ENCODE measurements around the gene RAB3GAP1. TPM values are rescaled to one million over a fixed set of nuclear protein-coding genes. Genes with fewer than 3 reads are reported as not detected.
"Not testable (repeated sequence)": the region's sequence is repeated elsewhere in the genome, so short reads cannot be mapped to it uniquely, and the experiment has no call there.

RAB3GAP1 gene
- 37.2 and 50.1 TPM in 2 replicates for total RNA-seq

DNA sequence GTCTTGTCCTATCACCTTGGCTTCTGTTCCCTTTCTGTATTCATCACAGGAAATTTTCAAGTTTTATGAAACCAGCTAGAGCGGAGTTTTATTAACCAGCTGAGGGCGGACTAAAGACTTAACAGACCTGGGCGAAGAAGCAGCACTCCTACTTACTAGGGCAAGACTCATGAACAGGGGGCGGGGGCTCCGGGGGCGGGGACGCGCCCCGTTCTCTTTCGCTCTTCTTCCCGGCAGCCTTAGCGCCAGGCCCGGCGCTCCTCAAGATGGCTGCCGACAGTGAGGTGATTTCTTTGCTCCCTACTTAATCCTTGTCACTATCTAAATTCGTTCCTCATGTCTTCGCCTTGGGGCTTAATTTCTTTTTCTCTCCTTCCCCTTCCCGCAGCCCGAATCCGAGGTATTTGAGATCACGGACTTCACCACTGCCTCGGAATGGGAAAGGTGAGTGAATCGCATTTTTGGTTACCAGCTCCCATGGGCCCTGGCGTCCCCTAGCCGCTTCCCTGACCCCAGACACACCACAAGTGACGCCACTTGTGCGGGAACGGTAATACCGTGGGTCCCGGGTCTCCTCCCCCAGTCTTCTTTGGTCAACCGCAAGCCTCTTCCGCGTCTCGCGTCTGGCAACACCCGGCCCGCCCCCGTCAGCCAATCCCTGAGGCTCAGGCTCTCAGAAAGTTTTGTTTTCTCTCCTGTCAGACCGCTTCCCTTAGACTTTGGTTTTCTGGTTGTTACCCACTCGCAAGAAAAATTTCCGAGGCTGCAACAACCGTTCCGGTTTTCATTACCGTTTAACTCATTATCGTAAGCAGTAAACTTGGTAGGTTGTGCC lies at the start of gene RAB3GAP1:
Gene RAB3GAP1 (plus strand): TSS at position 251 of the 835 bp plus-strand sequence. CDS start 16 bp downstream, at position 267.
- peak; percentile 29 for DNase-seq (ENCODE audit: extremely low read depth, low read depth, low spot score)

DNA sequence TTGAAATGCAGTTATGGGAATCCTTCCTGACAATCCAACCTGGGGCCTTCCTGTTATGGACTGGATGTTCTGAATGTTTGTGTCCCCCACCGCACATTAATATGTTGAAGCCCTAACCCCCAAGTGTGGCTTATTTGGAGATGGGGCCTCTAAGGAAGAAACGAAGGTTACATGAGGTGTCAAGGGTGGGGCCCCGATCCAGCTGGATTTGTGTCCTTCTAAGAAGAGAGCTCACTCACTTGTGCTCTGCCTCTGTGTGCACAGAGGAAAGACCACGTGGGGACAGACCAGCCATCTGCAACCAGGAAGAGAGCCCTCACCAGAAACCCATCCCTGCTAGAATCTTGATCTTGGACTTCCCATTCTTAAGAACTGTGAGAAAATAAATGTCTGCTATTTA lies 49.3 kb upstream of the RAB3GAP1 start:
- no peak for DNase-seq (ENCODE audit: extremely low read depth, low read depth, low spot score)

DNA sequence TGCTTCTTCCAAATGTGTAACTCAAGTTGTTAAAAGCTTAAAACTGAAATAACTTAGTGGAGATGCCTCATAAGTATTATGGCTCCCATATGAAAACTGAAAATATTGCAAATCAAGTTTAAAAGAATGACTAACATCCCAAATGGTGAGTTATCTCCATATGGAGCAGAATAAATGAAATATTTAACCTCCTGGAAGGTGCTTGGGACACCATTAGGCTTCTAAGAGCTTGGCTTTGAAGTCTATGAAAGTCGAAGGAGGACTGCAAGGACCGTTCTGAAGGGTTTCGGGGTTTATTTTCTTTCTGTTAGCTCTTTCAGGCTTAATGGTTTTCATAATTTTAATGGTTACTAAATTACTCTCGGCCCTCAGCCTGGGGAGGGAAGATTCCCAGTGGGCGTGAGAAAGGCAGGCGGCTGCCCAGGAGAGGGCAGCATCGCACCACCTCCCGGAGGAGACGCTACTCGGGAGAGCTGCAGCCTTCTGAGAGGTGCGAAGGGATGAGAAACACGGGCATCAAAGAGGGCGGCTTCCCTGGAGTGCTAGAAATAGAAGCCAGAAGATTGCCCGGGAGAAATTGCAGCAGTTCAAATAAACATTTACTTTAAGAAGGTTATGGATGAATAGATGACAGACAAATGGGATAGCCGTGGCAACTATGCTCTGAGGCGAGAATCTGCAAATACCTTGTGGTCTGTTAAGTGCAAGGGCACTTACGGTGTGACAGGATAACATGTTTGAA lies 47.9 kb upstream of the RAB3GAP1 start:
- peak; percentile 12 for DNase-seq (ENCODE audit: extremely low read depth, low read depth, low spot score)

DNA sequence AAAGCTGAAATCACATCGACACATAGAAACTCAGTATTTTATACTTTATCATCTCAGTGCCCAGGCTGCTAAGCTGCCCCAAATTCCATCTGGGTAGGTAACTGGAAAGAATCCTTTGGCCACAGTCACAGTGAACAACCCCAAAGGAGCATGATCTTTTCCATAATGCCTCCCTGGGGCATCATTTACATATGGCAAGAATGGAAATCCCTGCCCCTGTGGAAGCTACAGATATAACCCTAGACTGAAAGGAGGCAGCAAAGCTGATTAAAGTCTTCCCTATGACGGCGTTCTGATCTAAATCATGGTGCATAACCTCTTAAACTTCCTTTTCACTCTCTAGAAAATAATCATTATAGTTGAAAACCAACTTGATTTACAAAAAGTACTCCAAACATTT lies 46.3 kb upstream of the RAB3GAP1 start:
- DNase-seq (ENCODE audit: extremely low read depth, low read depth, low spot score): no peak

DNA sequence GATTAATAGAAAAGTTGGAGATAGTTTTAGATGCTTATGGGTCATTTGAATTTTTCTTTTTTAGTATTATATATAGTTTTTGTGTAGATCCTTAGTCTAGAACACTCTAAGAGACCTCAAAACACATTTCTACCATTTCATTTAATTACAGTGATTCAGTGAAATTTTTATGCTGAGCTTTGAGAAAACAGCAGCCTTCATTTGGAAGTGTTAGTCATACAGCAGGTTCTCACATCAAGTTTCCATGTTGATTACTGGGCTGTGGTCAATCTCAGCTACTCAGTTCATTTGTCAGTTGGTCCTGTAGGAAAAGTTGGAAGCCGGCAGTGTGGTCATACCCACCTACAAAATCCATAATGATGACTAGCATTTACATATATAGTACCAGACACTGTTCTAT lies 42.8 kb upstream of the RAB3GAP1 start:
- no peak for DNase-seq (ENCODE audit: extremely low read depth, low read depth, low spot score)

DNA sequence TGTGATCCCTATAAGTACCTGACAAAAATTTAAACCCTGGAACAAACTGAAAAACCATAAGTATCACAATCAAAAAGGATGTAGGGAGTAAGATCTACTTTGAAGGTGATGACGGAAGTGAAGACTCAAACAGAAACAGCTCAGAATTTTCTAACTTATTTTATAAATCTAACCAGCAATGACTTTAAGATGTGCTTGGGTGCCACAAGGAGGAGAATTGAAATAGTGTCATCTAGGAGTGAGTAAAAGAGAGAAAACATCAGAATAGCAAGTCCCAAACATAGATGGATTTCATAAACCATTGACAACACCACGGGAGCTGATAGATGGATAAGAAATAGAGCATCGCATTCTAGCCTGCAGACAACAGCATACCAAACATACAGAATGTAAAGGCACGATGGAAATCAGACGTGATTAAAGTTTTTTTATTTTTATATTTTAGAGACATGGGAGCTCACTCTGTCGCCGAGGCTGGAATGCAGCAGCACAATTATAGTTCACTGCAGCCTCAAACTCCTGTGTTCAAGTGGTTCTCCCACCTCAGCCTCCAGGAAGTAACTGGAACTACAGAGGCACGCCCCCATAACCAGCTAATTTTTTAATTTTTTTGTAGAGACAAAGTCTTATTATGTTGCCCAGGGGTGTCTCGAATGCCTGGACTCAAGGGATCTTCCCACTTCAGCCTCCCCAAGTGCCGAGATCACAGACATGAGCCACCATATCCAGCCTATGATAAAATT lies 41.7 kb upstream of the RAB3GAP1 start:
- DNase-seq (ENCODE audit: extremely low read depth, low read depth, low spot score): no peak

DNA sequence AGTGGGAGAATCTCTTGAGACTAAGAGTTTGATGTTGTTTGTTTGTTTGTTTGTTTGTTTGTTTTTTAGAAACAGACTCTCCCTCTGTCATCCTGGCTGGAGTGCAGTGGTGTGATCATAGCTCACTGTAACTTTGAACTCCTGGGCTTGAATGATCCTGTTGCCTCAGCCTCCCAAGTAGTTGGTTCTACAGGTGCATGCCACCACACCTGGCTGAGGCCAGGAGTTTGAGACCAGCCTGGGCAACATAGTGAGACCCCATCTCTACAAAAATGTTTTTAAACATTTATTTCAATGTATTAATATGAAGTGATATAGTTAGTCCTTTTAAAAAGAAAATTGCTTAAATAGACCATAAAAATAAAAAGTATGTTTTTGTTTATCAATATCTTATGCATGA lies 40.5 kb upstream of the RAB3GAP1 start:
- DNase-seq (ENCODE audit: extremely low read depth, low read depth, low spot score): no peak

DNA sequence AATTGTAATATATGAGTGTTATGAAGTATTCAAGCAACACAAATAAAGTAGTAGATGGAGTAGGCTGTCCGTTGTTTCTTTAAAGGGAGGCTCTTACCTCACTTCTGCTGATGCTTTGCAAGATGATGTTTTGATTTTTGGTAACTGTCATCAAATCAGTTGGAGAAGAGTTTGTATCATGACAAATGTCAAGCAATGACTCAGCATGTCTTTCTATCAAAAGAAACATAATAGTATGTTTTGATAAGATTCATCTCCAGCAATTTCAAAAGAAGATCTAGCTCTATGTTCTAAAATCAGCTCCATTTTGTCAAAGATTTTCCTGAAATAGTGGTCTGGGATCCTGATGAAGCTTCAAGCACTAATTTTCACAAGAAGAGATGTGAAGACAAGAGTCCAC lies 30.5 kb upstream of the RAB3GAP1 start:
- no peak for DNase-seq (ENCODE audit: extremely low read depth, low read depth, low spot score)

DNA sequence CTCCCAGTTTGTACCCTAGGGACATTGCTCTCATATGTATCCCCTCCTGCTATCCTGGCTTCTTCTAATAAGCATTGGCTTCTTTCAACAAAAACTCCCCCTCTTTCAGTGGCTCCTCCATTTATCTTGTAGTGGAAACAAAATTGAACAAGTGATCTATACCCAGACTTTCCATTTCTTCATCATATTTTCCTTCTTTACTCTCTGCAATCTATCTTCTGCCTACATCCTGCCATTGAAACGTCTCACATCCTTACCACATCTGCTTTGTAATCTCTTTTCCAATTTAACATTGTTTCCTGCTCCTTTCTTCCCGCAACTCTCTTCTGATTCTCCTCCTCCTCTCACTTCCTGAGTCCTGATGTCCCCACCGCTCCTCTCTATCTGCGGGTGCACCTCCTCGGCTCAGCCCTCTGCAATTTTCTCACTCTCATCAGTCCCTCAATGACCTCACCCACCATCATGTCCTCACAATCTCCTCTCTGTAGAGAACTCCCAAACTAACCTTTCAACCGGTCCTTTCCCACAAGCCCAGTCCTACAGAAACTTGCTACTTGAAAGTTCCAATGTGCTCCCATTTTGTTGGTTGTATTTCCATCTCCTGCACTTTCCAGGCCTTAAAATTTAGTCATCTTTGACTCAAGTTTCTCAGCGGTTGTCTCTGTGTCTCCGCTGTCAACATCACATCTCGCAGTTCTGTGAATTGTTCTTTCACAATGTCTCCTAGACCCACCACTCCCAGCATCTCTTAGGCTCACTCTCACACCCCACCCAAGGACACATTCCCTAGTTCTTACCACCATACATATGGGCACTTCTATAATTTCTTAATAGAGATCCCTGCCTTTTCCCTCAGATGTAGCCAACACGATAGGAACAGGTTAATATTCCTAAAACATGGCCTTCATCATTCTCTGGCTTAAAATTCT lies 28.9 kb upstream of the RAB3GAP1 start:
- DNase-seq (ENCODE audit: extremely low read depth, low read depth, low spot score): no peak

DNA sequence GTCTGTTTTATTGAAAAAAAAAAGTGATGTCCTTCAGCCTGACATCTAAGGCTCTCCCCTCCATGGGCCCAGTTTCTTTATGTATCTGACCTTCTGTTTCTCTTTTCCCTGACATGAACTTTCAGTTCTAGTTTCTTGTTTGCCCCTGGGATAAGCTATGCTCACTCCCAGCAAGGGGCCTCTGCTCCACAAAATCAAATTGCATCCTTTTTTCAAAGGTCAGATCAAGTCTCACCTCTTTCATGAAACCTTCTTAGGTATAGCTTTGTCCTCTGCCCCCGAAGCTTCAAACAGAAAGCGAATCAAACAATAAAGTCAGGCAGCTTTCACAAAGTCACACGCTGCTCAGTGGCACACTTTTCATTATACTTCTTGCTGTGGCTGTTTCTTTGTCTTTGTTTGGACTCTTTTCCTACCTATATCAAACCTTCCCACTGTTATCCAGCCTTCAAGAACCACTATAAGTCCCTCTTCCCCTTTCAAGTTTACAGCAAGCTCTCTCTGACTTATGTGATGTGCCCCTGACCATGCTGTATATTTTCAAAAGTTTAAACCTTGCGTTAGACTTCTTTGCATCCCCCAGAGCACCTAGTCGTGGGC lies 28.1 kb upstream of the RAB3GAP1 start:
- DNase-seq (ENCODE audit: extremely low read depth, low read depth, low spot score): no peak

DNA sequence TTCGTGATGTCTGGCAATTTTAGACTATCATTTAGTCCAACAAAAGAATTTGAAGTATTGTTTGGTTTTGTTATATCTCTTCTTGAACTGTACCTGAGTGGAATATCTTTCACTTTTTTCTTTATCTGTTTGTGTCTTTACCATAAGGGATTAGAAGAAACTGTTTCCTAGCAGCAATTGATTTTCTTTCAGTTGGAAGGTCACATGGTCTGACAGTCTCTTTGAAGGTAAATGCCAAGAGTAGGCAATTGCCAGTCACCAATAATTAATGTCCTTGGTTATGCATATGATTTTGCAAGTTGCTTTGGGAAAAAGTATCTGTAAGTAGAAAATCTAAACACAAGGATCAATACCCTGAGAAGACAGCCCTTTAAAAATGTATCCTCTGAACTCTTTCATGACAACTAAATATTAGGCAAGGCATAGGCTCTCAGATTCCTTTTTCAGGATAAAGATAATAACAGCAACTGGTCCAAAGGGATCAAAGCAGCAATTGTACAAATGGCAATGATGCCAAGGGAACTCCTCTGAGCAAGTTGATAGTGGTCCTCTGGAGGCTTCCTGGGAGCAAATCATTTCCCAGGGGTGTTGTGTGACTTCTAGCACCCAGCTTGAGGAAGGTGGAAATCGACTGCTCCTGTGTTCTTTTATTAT lies 22.5 kb upstream of the RAB3GAP1 start:
- DNase-seq (ENCODE audit: extremely low read depth, low read depth, low spot score): no peak

DNA sequence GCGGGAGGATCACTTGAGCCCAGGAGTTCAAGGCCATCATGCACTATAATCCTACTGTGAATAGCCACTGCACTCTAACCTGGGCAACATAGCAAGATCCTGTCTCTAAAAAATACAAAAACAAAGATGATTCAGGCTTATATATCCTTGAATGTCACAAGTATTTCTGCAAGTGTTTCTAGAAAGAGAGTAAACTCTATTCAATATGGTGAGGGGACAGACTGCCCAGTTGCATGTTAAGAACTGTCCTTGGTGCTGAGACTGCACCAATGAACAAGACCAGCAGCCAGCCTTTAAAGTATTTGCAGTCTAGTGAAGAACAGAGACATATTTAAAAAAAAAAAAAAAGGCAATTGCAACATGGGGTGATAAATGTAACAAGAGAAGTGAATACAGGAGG lies 21.3 kb upstream of the RAB3GAP1 start:
- DNase-seq (ENCODE audit: extremely low read depth, low read depth, low spot score): no peak

DNA sequence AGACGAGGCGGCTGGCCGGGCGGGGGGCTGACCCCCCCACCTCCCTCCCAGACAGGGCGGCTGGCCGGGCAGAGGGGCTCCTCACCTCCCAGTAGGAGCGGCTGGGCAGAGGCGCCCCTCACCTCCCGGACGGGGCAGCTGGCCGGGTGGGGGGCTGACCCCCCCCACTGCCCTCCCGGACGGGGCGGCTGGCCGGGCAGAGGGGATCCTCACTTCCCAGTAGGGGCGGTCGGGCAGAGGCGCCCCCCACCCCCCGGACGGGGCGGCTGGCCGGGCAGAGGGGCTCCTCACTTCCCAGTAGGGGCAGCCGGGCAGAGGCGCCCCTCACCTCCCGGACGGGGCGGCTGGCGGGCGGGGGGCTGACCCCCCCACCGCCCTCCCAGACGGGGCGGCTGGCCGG lies 18.9 kb upstream of the RAB3GAP1 start:
- not testable (repeated sequence) for DNase-seq (ENCODE audit: extremely low read depth, low read depth, low spot score)

DNA sequence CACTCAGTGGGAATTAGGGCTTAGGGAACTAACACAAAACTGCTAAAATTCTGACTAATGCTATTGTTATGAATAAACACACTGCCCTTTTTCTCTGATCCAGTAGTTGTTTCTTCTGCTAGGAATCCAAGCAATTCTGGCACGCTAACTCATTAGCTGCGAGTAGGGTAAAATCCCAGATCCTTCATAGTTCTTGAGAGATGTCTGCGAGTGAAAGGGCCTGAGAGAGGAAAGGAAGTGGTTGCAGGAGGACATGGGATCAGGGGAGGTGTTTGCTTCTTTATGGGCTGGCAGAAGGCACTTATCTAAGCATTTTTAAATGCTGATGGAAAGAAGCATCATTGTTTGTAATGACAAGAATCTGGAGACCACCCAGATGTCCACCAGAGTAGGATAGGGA lies 14.3 kb upstream of the RAB3GAP1 start:
- DNase-seq (ENCODE audit: extremely low read depth, low read depth, low spot score): no peak

DNA sequence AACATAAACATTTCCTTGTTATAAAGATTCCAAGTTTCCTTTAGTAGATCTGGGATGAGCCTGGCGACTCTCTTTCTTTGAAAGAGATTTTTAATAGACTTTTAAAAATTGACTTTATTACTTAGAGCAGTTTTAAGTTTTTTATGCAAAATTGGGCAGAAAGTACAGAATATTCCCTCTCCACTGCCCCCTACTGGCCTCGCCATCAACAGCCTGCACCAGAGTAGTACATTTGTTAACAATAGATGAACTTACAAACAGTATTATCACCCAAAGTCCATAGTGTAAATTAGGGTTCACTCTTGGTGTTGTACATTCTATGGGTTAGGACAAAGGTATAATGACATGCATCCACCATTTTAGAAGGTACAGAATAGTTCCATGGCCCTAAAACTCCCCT lies 8.7 kb upstream of the RAB3GAP1 start:
- no peak for DNase-seq (ENCODE audit: extremely low read depth, low read depth, low spot score)

DNA sequence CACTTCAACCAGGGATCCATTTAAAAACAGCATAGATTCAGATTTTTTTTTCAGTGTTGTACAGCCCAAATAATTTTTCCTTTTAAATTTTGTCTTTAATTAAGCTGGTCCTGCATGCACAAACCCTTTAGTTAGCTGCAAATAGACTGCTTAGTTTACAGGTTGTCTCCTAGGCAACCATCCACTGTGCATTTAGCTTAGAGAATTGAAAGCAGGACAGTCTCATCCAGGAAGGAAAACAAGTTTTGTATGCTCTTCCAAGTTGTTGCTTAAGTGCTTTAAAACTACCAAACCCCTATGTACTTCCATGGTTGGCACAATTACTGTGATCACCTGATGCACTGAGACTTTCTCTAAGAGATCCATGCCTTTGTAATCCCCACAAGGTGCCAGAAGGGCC lies 4.8 kb upstream of the RAB3GAP1 start, which contains the start of gene MAP3K19:
Gene MAP3K19 (minus strand): TSS at position 148 of the 400 bp plus-strand sequence. CDS start 22,800 bp downstream, outside the sequence.
- DNase-seq (ENCODE audit: extremely low read depth, low read depth, low spot score): no peak

DNA sequence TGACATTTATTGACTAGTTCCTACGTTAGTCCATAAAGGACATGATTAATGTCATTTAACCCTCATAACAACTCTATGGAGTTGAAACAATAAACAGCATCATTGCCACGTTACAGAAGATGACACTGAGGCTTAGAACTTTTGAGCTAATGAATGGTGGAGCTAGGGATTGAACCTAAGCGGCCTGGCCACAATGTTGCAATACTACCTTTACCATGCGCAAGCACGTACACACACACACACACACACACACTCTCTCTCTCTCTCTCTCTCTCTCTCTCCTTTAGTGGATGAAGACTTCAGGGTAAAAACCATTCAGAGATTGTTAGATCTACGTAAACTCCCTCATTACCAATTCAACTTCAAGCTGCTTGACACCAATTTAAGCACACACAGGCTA lies 4.0 kb upstream of the RAB3GAP1 start:
- DNase-seq (ENCODE audit: extremely low read depth, low read depth, low spot score): no peak

DNA sequence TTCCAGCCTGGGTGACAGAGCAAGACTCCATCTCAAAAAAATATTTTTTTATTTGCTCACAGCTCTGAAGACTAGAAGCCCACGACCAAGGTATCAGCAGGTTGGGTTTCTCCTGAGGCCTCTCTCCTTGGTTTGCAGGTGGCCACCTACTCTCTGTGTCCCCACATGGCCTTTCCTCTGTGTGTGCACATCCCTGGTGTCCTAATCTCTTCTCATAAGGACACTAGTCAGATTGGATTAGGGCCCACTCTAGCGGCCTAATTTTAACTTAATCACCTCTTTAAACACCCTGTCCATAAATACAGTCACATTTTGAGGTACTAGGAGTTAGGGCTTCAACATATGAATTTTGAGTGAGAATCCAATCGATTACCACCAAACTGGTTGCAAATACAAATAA lies 2.0 kb upstream of the RAB3GAP1 start:
- no peak for DNase-seq (ENCODE audit: extremely low read depth, low read depth, low spot score)

DNA sequence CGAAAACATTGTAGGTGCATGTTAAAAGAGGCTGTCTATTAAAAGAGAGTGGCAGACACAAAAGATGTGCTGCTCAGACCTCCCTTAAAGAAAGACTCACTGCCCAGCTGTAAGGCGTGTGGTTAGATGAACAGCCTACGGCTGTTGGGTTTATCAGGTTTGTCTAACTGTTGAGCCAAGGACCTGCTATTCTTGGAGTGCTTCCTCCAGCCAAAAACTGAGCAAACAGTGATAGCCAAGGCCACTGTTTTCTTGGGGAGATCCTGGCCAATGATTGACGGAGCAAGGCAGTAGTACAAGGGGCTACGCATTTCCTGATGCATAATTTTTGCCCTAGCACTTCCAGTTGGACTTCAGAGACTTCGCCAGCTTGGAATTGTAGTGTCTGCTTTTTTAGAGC lies 1.4 kb upstream of the RAB3GAP1 start:
- DNase-seq (ENCODE audit: extremely low read depth, low read depth, low spot score): no peak

Measured in glomerular endothelial cell (primary cell).